Stimulated activated CD8-positive, alpha-beta memory T cell treated with anti-CD3 and anti-CD28 coated beads, Interleukin-7, amount 100 ng/mL, for 4 hours (primary cell): ENCODE results near the gene GPR37.

ENCODE experiments used
- DNase-seq, 2 donors: peaks; one replicate each; pipeline ENCODE4 v3.0.0-alpha.2; 2020; ENCODE audit warnings: low read depth in 2 of 2

Gene GPR37

GRCh38 chr7:124765401-124766352, at the start of gene GPR37:
Gene GPR37, minus strand, starts transcription at chr7:124765792. Its CDS starts 816 bp downstream, at chr7:124764976.
- no peak for DNase-seq

GRCh38 chr7:124813994-124814798, 48.6 kb upstream of the GPR37 start:
- DNase-seq = no peak

GRCh38 chr7:124812764-124813163, 47.2 kb upstream of the GPR37 start:
- no peak for DNase-seq

- no peak for DNase-seq
These were observed 45.7 kb upstream of the GPR37 start for GRCh38 chr7:124811341-124811740.

- DNase-seq = no peak
These were observed 45.0 kb upstream of the GPR37 start for GRCh38 chr7:124810605-124811004.

GRCh38 chr7:124808206-124808605, 42.6 kb upstream of the GPR37 start:
- no peak for DNase-seq

- DNase-seq = no peak
These were observed 35.8 kb upstream of the GPR37 start for GRCh38 chr7:124801330-124801895.

GRCh38 chr7:124800386-124800785, 34.8 kb upstream of the GPR37 start:
- DNase-seq = no peak

- DNase-seq = no peak
These were observed 33.9 kb upstream of the GPR37 start for GRCh38 chr7:124799448-124799847.

GRCh38 chr7:124796771-124797170, 31.2 kb upstream of the GPR37 start:
- DNase-seq = no peak

GRCh38 chr7:124792696-124793095, 27.1 kb upstream of the GPR37 start:
- no peak for DNase-seq

GRCh38 chr7:124792002-124792401, 26.4 kb upstream of the GPR37 start:
- DNase-seq = no peak

- no peak for DNase-seq
These were observed 25.8 kb upstream of the GPR37 start for GRCh38 chr7:124791426-124791825.

GRCh38 chr7:124790645-124791044, 25.1 kb upstream of the GPR37 start:
- DNase-seq = no peak

- no peak for DNase-seq
These were observed 20.4 kb upstream of the GPR37 start for GRCh38 chr7:124785994-124786393.

- DNase-seq = no peak
These were observed 19.6 kb upstream of the GPR37 start for GRCh38 chr7:124784879-124785818.

- no peak for DNase-seq
These were observed 17.7 kb upstream of the GPR37 start for GRCh38 chr7:124783271-124783670.

GRCh38 chr7:124781907-124782734, 16.5 kb upstream of the GPR37 start:
- DNase-seq = no peak

GRCh38 chr7:124781418-124781817, 15.8 kb upstream of the GPR37 start:
- no peak for DNase-seq

GRCh38 chr7:124780608-124781007, 15.0 kb upstream of the GPR37 start:
- DNase-seq = no peak
